Pancreas (tissue), 10 donors: ENCODE data around the gene BEND6. TPM values are rescaled to one million over a fixed set of nuclear protein-coding genes. Genes with fewer than 3 reads are reported as not detected.
A peak's percentile ranks its signal among the peaks of the same experiment; 100 is the strongest.
"Not testable (repeated sequence)": the region's sequence is repeated elsewhere in the genome, so short reads cannot be mapped to it uniquely, and the experiment has no call there.

ENCODE experiments used
- ATAC-seq, 4 donors: fragments of 200-7000 bp; cut with Tn5 transposase; one replicate each; pipeline versions ENCODE4 v1.8.0 to v1.9.1; 2020; ENCODE audit warnings: mild to moderate bottlenecking in 4 of 4, moderate library complexity in 4 of 4
- DNase-seq, 6 donors: peaks; one replicate each; pipeline ENCODE4 v3.0.0-alpha.2; 2020
- FAIRE-seq: peaks from 2 replicates; lab custom pipeline; 2012; peaks lifted over from hg19 to GRCh38; lab: Jason Lieb, UNC
- H3K27ac ChIP-seq, 4 donors: fragments of 200-600 bp; sonication (generic); 1 replicate in 3 of 4; 2 replicates in 1 of 4; pipeline versions ENCODE4 v1.5.0 to v1.8.0; 2020
- H3K27me3 ChIP-seq, 4 donors: fragments of 200-600 bp; one replicate each; pipeline ENCODE4 v1.8.0; 2021
- H3K36me3 ChIP-seq, 3 donors: fragments of 200-600 bp; sonication (generic) in 1 of 3; one replicate each; pipeline versions ENCODE4 v1.5.0 to v1.8.0; 2020 to 2021
- H3K4me1 ChIP-seq, 3 donors: fragments of 200-600 bp; one replicate each; pipeline ENCODE4 v1.8.0; 2021
- H3K4me3 ChIP-seq, 4 donors: fragments of 200-600 bp; sonication (generic) in 2 of 4; one replicate each; pipeline versions ENCODE4 v1.5.0 to v1.8.0; 2020 to 2021
- H3K9me3 ChIP-seq, 4 donors: fragments of 200-600 bp; one replicate each; pipeline ENCODE4 v1.8.0; 2021
- WGBS, 2 donors: extraction: QIAGEN DNeasy Blood & Tissue Kit; methylation state at CpG; one replicate each; pipeline ENCODE4 v1.1.7; 2013; 5-methylcytosine and 5-hydroxymethylcytosine counted together
- intact Hi-C, 3 donors: fragments of 100-400 bp; cut with DNase I; formaldehyde crosslinking; loops; one replicate each; pipeline versions ENCODE4 v1.11.1 to v1.14.2; 2022
- polyA plus RNA-seq, 2 donors: library from polyadenylated mRNA; stranded (reverse); fragments of 200-250 nt; gene quantifications; one replicate each; pipeline ENCODE4 v1.2.3, GENCODE V29; 2013
- total RNA-seq, 6 donors: library from RNA; stranded (reverse); fragmentation: NEBNext Ultra II Directional in 4 of 6; extraction: Animal tissue kit (Norgen Biotek cat#: 25700) in 4 of 6; gene quantifications; one replicate each; pipeline versions ENCODE4 v1.2.1 to v1.2.4, GENCODE V29; 2021 to 2023
- TF ChIP-seq, protein P1 (sequence below), 4 donors: fragments of 200-600 bp; sonication (generic) in 3 of 4; IDR thresholded peaks; one replicate each; pipeline versions ENCODE4 v1.5.0 to v1.8.0; 2021; ENCODE audit warnings: antibody characterized with exemption in 4 of 4
- donor health status: healthy with polysubstance abuse.
- donor health status: DM: no; HTN: no; CAD: no; lungs with moderate emphysema.
- donor health status: DM: no; HTN: no; CAD: no.
- donor health status: control.
- donor health status: control.
- donor health status: Bipolar disorder and iron deficiency.
- donor health status: DM: yes; HTN: yes; CAD: no.
- donor health status: DM: no; HTN: no; CAD: no.
- donor health status: DM: no; HTN: no; CAD: no.
- donor health status: DM: yes; HTN: yes; CAD: no.

The BEND6 gene
- total and polyA plus RNA-seq, 8 donors, result 0.06 to 0.94 (median 0.47) TPM; not detected in 2

DNA sequence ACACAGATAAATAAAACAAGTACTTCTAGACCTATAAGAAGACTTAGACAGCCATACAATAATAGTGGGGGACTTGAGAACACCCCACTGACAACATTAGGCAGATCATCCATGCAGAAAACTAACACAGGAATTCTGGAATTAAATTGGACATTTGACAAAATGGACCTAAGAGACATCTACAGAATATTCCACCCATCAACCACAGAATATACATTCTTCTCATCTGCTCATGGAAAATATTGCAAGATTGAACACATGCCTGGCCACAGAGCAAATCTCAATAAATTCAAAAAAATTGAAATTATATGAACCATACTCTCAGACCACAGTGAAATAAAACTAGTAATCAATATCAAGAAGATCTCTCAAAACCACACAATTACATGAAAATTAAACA lies 47.3 kb downstream of the BEND6 start:
- DNase-seq (no peak), ATAC-seq (no peak), FAIRE-seq (no peak)
- Histone ChIP-seq H3K27me3 (no peaks in the 10 kb centered on the region), H3K4me3 (no peak overlapping the region), H3K4me1 (no peaks in the 10 kb centered on the region), H3K9me3 (no peaks in the 10 kb centered on the region), H3K36me3 (no peaks in the 10 kb centered on the region), H3K27ac (no peak overlapping the region)
- TF ChIP-seq, protein P1, sequence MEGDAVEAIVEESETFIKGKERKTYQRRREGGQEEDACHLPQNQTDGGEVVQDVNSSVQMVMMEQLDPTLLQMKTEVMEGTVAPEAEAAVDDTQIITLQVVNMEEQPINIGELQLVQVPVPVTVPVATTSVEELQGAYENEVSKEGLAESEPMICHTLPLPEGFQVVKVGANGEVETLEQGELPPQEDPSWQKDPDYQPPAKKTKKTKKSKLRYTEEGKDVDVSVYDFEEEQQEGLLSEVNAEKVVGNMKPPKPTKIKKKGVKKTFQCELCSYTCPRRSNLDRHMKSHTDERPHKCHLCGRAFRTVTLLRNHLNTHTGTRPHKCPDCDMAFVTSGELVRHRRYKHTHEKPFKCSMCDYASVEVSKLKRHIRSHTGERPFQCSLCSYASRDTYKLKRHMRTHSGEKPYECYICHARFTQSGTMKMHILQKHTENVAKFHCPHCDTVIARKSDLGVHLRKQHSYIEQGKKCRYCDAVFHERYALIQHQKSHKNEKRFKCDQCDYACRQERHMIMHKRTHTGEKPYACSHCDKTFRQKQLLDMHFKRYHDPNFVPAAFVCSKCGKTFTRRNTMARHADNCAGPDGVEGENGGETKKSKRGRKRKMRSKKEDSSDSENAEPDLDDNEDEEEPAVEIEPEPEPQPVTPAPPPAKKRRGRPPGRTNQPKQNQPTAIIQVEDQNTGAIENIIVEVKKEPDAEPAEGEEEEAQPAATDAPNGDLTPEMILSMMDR (IDR thresholded peaks at IDR 0.05), result no peak
- intact Hi-C loops, result no loop called here

DNA sequence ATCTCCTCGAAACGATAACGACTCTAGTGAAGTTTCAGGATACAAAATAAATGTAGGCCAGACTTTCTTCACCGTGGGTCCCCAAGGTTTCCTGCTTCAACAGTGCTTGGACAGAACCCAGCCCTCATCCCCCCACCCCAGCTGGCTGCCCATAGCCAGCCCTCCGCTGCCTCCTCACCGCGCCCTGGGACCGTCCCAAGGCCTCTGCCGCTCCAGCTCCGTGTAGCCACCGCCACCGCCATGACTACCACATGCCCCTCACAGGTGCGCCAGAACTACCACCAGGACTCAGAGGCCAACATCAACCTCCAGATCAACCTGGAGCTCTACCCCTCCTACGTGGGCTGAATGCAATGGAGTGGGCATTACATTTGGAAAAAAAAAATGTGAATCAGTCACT lies 49.4 kb downstream of the BEND6 start:
- H3K36me3 ChIP-seq, result no peaks in the 10 kb centered on the region
- no peaks in the 10 kb centered on the region for H3K27me3 ChIP-seq
- H3K27ac ChIP-seq, result no peak overlapping the region
- WGBS, 2 donors, result 88 to 94% methylated on average over 14 of the region's 14 CpGs
- H3K4me1 ChIP-seq, result no peaks in the 10 kb centered on the region
- H3K4me3 ChIP-seq, result no peak overlapping the region
- no peak for ATAC-seq
- H3K9me3 ChIP-seq, result no peaks in the 10 kb centered on the region
- FAIRE-seq, result no peak
- TF ChIP-seq, protein P1 (IDR thresholded peaks at IDR 0.05), result no peak
- intact Hi-C loops, result no loop called here
- peak in 1 of 6 donors; percentile 18 for DNase-seq

GRCh38 chr6:57006101-57006500 lies 51.2 kb downstream of the BEND6 start:
- no peak for FAIRE-seq
- peaks cover 0 to 7% (median 0%) of the 10 kb centered on the region in 4 donors for H3K27me3 ChIP-seq
- no peak overlapping the region for H3K27ac ChIP-seq
- TF ChIP-seq, protein P1 (IDR thresholded peaks at IDR 0.05), result no peak
- no peaks in the 10 kb centered on the region for H3K9me3 ChIP-seq
- peaks cover 0 to 3% (median 0%) of the 10 kb centered on the region in 3 donors for H3K4me1 ChIP-seq
- intact Hi-C loops, result no loop called here
- no peak for ATAC-seq
- no peak overlapping the region for H3K4me3 ChIP-seq
- WGBS, 2 donors, result 25 to 39% methylated on average over 3 of the region's 3 CpGs
- H3K36me3 ChIP-seq, result no peaks in the 10 kb centered on the region
- DNase-seq, result no peak

GRCh38 chr6:57008069-57008468 lies 53.2 kb downstream of the BEND6 start:
- H3K27ac ChIP-seq, H3K4me1 ChIP-seq, H3K4me3 ChIP-seq, H3K36me3 ChIP-seq, FAIRE-seq, intact Hi-C loops, DNase-seq, H3K9me3 ChIP-seq, H3K27me3 ChIP-seq, ATAC-seq: not testable (repeated sequence)
- 53 to 55% methylated on average over 2 of the region's 2 CpGs for WGBS, 2 donors

GRCh38 chr6:57013521-57013926 lies 58.6 kb downstream of the BEND6 start:
- no peaks in the 10 kb centered on the region for H3K9me3 ChIP-seq
- no peaks in the 10 kb centered on the region for H3K36me3 ChIP-seq
- DNase-seq (no peak), ATAC-seq (no peak), FAIRE-seq (no peak)
- H3K27ac ChIP-seq, result no peak overlapping the region
- WGBS, 2 donors, result 39 to 48% methylated on average over 4 of the region's 4 CpGs
- H3K4me3 ChIP-seq, result no peak overlapping the region
- intact Hi-C loops, result no loop called here
- peaks cover 0 to 3% (median 0%) of the 10 kb centered on the region in 3 donors for H3K4me1 ChIP-seq
- peaks cover 0 to 7% (median 0%) of the 10 kb centered on the region in 4 donors for H3K27me3 ChIP-seq
- TF ChIP-seq, protein P1 (IDR thresholded peaks at IDR 0.05), result no peak
